Stimulated activated CD4-positive, alpha-beta T cell treated with anti-CD3 and anti-CD28 coated beads, Interleukin-2, amount 100 ng/mL, for 24 hours (primary cell): ENCODE results near the gene ZNF771.
"Not testable (repeated sequence)": the region's sequence is repeated elsewhere in the genome, so short reads cannot be mapped to it uniquely, and the experiment has no call there.

Experiments used
- DNase-seq, 2 donors: peaks; one replicate each; pipeline ENCODE4 v3.0.0-alpha.2; 2020

The ZNF771 gene

DNA sequence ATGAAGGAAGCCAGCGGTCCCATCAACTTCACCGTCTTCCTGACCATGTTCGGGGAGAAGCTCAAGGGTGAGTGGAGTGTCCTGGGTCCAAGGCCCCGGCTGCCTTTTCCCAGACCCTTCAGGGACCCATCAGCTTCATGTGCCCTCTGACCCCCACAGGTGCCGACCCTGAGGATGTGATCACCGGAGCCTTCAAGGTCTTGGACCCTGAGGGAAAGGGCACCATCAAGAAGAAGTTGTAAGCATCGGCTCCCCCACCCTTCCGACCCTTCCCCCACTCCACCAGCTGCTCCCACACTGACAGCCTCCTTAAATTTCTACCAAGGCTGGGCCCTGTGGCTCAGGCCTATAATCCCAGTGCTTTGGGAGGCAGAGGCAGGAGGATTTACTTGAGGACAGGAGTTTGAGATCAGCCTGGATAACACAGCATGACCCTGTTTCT, 30.9 kb upstream of the ZNF771 start:
- no peak for DNase-seq

GRCh38 chr16:30377050-30377811, 30.2 kb upstream of the ZNF771 start:
- DNase-seq, result no peak

- peak; percentile 84 to 87 for DNase-seq
These were observed 29.6 kb upstream of the ZNF771 start for GRCh38 chr16:30377812-30378235.

DNA sequence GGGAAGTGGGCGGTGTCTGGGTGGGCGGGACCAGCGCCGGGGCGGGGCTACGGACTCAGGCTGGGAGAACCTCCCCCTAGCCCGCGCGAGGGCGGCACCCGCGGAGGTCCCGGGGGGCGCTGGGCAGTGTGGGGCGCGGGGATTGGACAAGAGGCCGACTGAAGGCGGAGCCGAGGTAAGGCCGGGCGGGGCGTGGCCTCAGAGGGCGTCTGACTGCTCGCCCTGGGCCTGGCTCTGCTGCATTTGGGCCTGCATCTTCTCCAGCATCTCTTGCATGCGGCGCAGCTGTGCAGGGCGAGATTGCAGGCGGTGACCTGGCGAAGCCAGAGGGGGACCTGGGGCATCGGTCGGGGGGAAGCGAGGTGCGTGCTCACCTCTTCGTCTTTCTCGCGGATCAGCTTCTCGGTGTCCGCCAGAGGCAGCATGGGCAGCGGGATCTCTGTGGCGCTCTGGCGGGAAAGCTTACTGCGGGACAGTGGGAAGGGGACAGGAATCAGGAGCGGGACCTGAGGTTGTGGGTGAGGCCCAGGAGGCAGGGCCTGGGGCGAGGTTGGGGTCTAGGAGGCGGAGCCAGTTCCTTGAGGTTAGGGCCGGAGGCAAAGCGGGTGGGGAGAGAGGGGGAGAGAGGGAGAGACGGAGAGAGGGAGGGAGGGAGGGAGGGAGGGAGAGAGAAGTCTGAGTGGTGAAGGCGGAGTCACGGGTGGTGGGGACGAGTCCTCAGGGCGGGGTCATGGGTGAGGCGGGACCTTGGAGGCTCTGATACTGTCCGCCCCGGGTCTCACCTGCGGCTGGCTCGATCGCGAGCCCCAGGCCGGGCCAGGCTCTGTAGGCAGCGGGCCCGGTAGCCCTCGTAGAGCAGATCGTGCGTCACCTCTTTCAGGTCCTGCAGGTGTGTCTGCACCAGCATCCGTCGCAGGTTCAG, 28.9 kb upstream of the ZNF771 start:
- peak; percentile 99 to 100 for DNase-seq

GRCh38 chr16:30379158-30379783, 28.1 kb upstream of the ZNF771 start:
- no peak for DNase-seq

- no peak for DNase-seq
These were observed 27.2 kb upstream of the ZNF771 start for GRCh38 chr16:30380072-30380802.

GRCh38 chr16:30380803-30381208, 26.6 kb upstream of the ZNF771 start:
- no peak for DNase-seq

- DNase-seq, result peak in 1 of 2 donors; percentile 52
These were observed 25.9 kb upstream of the ZNF771 start for GRCh38 chr16:30381291-30382041.

DNA sequence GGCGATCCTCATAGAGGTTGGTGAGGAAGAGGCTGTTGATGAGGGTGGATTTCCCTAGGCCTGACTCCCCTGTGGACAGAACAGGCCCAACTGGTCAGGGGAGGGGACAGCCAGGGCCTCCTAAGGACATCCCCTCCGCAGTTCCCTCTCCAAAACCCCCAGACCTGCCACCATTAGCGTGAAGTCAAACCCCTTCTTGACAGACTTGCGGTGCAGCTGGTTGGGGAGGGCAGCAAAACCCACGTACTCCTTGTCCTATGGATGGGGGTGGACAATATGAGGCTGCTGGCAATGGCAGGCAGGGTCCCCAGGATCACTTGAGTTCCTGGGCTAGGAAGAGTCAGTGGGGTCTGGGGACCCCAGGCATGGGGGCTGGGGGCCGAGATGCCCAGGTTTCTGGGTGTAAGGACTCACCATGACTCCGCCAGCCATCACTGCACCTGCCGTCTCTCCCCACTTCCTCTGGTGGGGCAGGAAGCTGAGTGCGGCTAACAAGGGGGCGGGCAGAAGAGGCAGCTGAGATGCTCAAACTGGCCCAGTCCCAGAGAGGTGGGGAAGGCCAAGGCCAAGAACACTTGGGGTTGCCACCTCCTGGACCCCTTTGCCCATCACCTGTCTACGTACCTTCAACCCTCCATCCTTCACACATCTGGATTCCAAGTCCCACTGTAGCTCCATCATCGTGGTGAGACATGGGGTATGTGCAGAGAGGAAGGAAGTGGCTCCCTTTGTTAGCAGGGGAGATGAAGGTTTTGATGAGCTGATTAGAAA, 25.1 kb upstream of the ZNF771 start, which contains the start of gene SEPTIN1:
SEPTIN1 (minus strand) TSS at position 451 of the 771 bp plus-strand sequence; CDS start at position 432, 19 bp downstream.
- peak; percentile 77 to 80 for DNase-seq

DNA sequence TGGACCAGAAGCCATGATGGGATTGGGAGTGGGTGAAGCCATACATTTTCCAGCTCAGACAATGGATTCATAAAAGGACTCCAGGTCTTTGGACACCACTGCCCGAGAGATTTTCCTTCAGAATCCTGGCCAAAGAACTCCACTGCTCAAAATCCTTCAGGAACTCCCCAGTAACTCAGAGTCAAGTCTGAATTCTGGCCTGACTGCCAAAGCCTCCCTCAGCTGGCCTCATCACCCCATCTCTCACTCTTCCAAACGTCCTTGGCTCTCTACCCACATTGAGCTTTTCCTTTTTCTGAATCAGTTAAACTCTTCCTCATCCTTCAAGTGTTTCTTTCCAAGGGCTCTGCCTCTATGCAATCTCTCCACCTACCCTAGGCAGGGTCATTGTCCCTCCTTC, 23.9 kb upstream of the ZNF771 start:
- DNase-seq, result no peak

GRCh38 chr16:30394592-30395154, 12.7 kb upstream of the ZNF771 start:
- no peak for DNase-seq

DNA sequence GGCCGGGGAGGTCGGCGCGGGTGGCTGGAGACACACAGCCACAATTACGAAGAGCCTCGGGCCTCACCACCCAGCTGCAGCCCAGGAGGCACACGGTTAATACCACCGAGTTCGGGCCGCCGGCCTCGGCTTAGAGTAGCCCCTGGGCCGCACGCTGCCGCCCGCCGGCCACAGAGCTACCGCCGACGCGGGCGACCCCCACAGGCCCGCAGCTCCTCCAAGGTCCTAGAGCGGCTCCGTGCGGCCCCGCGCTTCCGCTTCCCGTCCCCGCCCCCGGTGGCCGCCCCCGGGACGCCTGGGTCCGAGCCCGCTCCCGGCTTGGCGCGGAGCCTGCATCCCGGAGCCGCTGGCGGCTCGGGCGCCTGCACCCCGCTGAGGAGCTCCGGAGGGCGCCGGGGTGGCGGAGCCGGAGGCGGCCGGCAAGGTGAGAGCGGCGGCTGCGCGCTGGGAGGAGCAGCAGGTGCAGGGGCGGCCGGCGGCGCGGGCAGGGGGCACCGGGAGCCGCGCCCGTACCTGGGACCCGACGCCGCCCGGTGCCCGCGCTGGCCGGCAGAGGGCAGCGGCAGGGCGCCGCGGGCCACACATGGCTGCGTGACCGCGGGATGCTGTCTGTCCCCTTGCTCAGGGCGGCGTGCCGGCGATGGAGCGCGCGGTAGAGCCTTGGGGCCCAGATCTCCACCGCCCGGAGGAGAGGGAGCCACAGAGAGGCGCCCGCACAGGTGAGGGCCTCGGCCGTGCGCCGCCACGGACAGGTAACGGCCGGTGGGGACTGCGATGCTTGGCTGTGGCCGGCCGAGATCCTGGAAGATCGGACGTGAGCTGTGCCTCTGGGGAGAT, 12.0 kb upstream of the ZNF771 start, which contains the start of gene ZNF48:
ZNF48 (plus strand) TSS at position 266 of the 837 bp plus-strand sequence; CDS start at position 641, 375 bp downstream.
- peak; percentile 58 to 73 for DNase-seq

- DNase-seq, result no peak
These were observed 11.3 kb upstream of the ZNF771 start for GRCh38 chr16:30395992-30396585.

DNA sequence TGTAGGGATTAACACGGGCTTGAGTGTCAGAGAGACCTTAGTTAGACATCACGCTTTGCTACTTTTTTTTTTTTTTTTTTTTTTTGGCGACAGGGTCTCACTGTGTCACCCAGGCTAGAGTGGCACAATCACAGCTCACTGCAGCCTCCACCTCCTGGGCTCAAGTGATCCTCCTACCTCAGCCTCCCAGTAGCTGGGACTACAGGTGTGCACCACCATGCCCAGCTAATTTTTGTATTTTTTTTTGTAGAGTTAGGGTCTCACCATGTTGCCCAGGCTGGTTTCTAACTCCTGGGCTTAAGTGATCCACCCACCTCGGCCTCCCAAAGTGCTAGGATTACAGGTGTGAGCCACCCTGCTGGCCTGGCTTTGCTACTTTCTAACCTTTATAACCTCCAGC, 10.8 kb upstream of the ZNF771 start:
- not testable (repeated sequence) for DNase-seq

GRCh38 chr16:30397056-30397455, 10.3 kb upstream of the ZNF771 start:
- no peak for DNase-seq

GRCh38 chr16:30397776-30398660, 9.4 kb upstream of the ZNF771 start:
- DNase-seq, result no peak

- DNase-seq, result no peak
These were observed 8.6 kb upstream of the ZNF771 start for GRCh38 chr16:30398661-30399434.
